Esophagus squamous epithelium (tissue), 5 donors: ENCODE measurements around the gene MRPL11. TPM values are rescaled to one million over a fixed set of nuclear protein-coding genes. Genes with fewer than 3 reads are reported as not detected.

Experiments used
- DNase-seq: peaks from one replicate; lab custom pipeline; 2025; lab: John Stamatoyannopoulos, UW
- H3K27ac ChIP-seq, 4 donors: fragments of 200-600 bp; sonication (generic); one replicate each; pipeline ENCODE4 v1.5.1; 2016 to 2019; ENCODE audit warnings: mild to moderate bottlenecking in 1 of 4
- H3K27me3 ChIP-seq, 4 donors: fragments of 200-600 bp; sonication (generic); 1 replicate in 3 of 4; 2 replicates in 1 of 4; pipeline versions ENCODE4 v1.5.1 to v1.6.0; 2017 to 2021; ENCODE audit warnings: antibody characterized with exemption in 1 of 4
- H3K36me3 ChIP-seq, 3 donors: fragments of 200-600 bp; sonication (generic); one replicate each; pipeline ENCODE4 v1.5.1; 2016 to 2019
- H3K4me1 ChIP-seq, 3 donors: fragments of 200-600 bp; sonication (generic); one replicate each; pipeline ENCODE4 v1.5.1; 2017 to 2019
- H3K4me3 ChIP-seq, 4 donors: fragments of 200-600 bp; sonication (generic); 1 replicate in 3 of 4; 2 replicates in 1 of 4; pipeline ENCODE4 v1.5.1; 2016 to 2019; ENCODE audit warnings: mild to moderate bottlenecking in 2 of 4, moderate library complexity in 1 of 4
- H3K9me3 ChIP-seq, 3 donors: fragments of 200-600 bp; sonication (generic); one replicate each; pipeline ENCODE4 v1.5.1; 2016 to 2019
- CTCF ChIP-seq, 6 experiments: fragments of 450-650 bp in 4 of 6; fragments of 200-600 bp in 2 of 6; sonication (generic) in 2 of 6; IDR thresholded peaks; one replicate each; pipeline ENCODE4 v1.5.1; 2016 to 2019; ENCODE audit warnings: antibody characterized with exemption in 6 of 6, mild to moderate bottlenecking in 4 of 6, moderate library complexity in 4 of 6
- POLR2A ChIP-seq, 4 donors: fragments of 450-650 bp; IDR thresholded peaks; one replicate each; pipeline ENCODE4 v1.6.1; 2017; ENCODE audit warnings: antibody characterized with exemption in 4 of 4, mild to moderate bottlenecking in 4 of 4, moderate library complexity in 3 of 4
- WGBS, 2 donors: methylation state at CpG; one replicate each; pipeline ENCODE4 v1.1.5; 2018; 5-methylcytosine and 5-hydroxymethylcytosine counted together
- intact Hi-C: fragments of 100-400 bp; cut with DNase I; formaldehyde crosslinking; loops from one replicate; pipeline ENCODE4 v1.15.0; 2022
- total RNA-seq, 4 donors: library from RNA; depleted of rRNA; stranded (reverse); fragments of >200 nt; gene quantifications; one replicate each; pipeline ENCODE4 v1.1.0, GENCODE V29; 2016
- donor health status: DM: yes; HTN: yes; CAD: no.

The MRPL11 gene
- total RNA-seq, 4 donors from 2014 or later: 39.3 to 66.4 (median 54.2) TPM

- Histone ChIP-seq H3K36me3 (peaks cover 0 to 60% (median 6%) of the 10 kb centered on the region in 3 donors), H3K27ac (no peak overlapping the region), H3K4me1 (peaks cover 6 to 36% (median 10%) of the 10 kb centered on the region in 3 donors), H3K9me3 (no peaks in the 10 kb centered on the region), H3K27me3 (no peaks in the 10 kb centered on the region), H3K4me3 (no peak overlapping the region)
- DNase-seq: no peak
- WGBS, 2 donors: 87% methylated on average over 9 of the region's 16 CpGs; no CpG with 5 or more reads in 1 of the 2 donors
- no peak for TF ChIP-seq POLR2A (IDR thresholded peaks at IDR 0.05)
- intact Hi-C loops: no loop called here
Observed at GRCh38 chr11:66471142-66471541, 32.5 kb upstream of the MRPL11 start.

GRCh38 chr11:66470015-66470414 lies 31.4 kb upstream of the MRPL11 start:
- intact Hi-C loops: no loop called here
- H3K27ac ChIP-seq: no peak overlapping the region
- peaks cover 13 to 45% (median 15%) of the 10 kb centered on the region in 3 donors for H3K4me1 ChIP-seq
- 83 to 100% methylated on average over 3 of the region's 3 CpGs for WGBS, 2 donors
- TF ChIP-seq CTCF (IDR thresholded peaks at IDR 0.05) (no peak), POLR2A (IDR thresholded peaks at IDR 0.05) (no peak)
- no peaks in the 10 kb centered on the region for H3K27me3 ChIP-seq
- H3K36me3 ChIP-seq: peaks cover 0 to 48% (median 6%) of the 10 kb centered on the region in 3 donors
- DNase-seq: no peak
- no peak overlapping the region for H3K4me3 ChIP-seq
- H3K9me3 ChIP-seq: no peaks in the 10 kb centered on the region

DNA sequence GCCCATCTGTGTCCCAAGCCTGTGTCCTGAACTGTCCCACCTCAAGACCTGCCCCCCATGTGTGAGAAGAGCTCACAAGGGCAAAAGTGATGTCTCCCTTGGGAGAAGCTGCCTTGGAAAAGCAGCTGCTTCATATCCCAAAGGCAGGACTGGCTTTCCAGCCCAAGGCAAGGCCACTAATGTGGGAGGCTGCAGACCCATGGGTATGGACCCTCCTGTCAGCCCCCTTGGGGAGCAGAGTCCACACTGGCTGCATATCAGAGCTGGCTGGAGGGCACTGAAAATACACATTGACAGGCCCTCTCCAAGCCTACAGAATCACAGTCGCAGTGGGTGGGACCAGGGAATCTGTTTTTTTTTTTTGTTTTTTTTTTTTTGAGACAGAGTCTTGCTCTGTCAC lies 30.8 kb upstream of the MRPL11 start:
- DNase-seq: no peak
- Histone ChIP-seq H3K4me1 (peaks cover 13 to 40% (median 15%) of the 10 kb centered on the region in 3 donors), H3K4me3 (no peak overlapping the region), H3K27me3 (no peaks in the 10 kb centered on the region), H3K27ac (no peak overlapping the region), H3K9me3 (no peaks in the 10 kb centered on the region), H3K36me3 (peaks cover 0 to 44% (median 6%) of the 10 kb centered on the region in 3 donors)
- TF ChIP-seq POLR2A (IDR thresholded peaks at IDR 0.05): no peak
- no peak for TF ChIP-seq CTCF (IDR thresholded peaks at IDR 0.05)
- WGBS, 2 donors: 85 to 100% methylated on average over 1 of the region's 1 CpG
- intact Hi-C loops: no loop called here

DNA sequence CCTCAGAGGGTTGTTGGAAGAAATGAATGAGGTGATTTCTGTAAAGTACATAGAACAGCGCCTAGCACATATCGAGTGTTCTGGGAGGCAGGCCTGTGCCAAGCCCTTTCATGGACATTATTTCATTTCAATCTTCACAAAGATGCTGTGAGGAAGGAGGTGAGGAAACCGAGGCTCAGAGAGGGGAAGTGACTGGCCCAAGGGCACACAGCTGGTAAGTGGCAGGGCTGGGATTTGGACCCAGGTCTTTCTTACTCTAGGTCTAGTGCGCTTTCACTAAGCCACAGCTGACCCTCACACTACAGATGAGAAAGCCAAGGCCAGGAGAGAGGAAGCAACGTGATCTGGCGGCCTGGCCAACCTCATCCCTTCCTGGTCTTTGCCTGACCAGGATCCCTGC lies 30.0 kb upstream of the MRPL11 start:
- Histone ChIP-seq H3K9me3 (no peaks in the 10 kb centered on the region), H3K27ac (no peak overlapping the region), H3K4me3 (no peak overlapping the region), H3K4me1 (peaks cover 13 to 33% (median 15%) of the 10 kb centered on the region in 3 donors), H3K27me3 (no peaks in the 10 kb centered on the region), H3K36me3 (peaks cover 0 to 37% (median 6%) of the 10 kb centered on the region in 3 donors)
- no peak for DNase-seq
- TF ChIP-seq CTCF (IDR thresholded peaks at IDR 0.05) (no peak), POLR2A (IDR thresholded peaks at IDR 0.05) (no peak)
- WGBS, 2 donors: 95 to 96% methylated on average over 6 of the region's 6 CpGs
- intact Hi-C loops: no loop called here

DNA sequence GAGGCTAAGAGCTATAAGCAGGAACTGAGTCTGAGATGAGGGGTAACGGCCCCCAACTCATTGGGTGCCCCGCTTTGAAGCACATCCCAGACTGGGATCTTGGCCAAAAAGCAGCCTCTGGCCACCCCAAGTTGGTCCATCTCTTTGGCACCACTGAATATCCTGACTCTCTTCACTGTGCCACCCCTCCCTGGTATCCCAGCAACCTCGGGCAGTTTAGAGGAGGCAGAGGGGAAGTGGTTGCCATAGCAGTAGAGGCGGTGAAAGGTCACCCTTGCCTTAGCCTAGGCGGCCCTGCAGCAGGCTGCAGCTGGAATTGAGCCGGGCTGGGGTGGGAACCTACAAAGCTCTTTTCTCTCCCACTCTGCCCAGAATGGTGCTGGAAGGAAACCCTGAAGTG lies 29.1 kb upstream of the MRPL11 start:
- DNase-seq: no peak
- H3K36me3 ChIP-seq: peaks cover 0 to 28% (median 0%) of the 10 kb centered on the region in 3 donors
- peaks cover 13 to 28% (median 15%) of the 10 kb centered on the region in 3 donors for H3K4me1 ChIP-seq
- H3K27me3 ChIP-seq: no peaks in the 10 kb centered on the region
- intact Hi-C loops: no loop called here
- no peak for TF ChIP-seq POLR2A (IDR thresholded peaks at IDR 0.05)
- no peak for TF ChIP-seq CTCF (IDR thresholded peaks at IDR 0.05)
- WGBS, 2 donors: 41 to 100% methylated on average over 1 to 3 of the region's 6 CpGs
- peak overlapping the region in 3 of 4 donors; percentile 29 to 94 (median 89) for H3K27ac ChIP-seq
- peak overlapping the region; percentile 52 to 89 (median 70) for H3K4me3 ChIP-seq
- H3K9me3 ChIP-seq: no peaks in the 10 kb centered on the region
